ENCODE data around the gene GRM4.
"Not testable (repeated sequence)": the region's sequence is repeated elsewhere in the genome, so short reads cannot be mapped to it uniquely, and the experiment has no call there.

The GRM4 gene

GRCh38 chr6:34146021-34146782 is at the start of gene GRM4:
Gene GRM4, minus strand, starts transcription at chr6:34146087. Its CDS starts 12,591 bp downstream, at chr6:34133496.
- DNase-seq, result no peak

DNA sequence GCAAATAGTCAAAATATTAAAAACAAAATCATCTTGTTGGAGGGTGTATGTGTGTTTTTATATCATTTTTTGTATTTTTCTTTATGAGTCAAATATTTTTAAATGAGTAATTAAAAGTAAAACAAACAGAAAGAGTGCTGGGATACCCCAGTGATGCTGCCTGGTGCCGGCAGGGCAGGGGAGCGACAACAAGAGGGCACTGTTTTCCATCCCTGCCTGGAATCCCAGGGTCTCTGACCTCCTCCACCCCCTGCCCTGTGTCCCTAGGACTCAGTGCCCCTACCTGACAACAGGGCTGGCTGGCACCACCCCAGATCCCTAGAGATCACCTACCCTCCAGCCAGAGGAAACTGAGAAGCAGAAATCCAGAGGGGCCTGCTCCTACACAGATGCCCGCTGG is 48.9 kb upstream of the GRM4 start:
- no peak for DNase-seq

- no peak for DNase-seq
Observed at GRCh38 chr6:34190504-34191122, 44.7 kb upstream of the GRM4 start.

- peak; percentile 39 to 72 for DNase-seq
Observed at GRCh38 chr6:34189806-34190503, 44.1 kb upstream of the GRM4 start.

- not testable (repeated sequence) for DNase-seq
Observed at GRCh38 chr6:34184726-34185125, 38.8 kb upstream of the GRM4 start.

DNA sequence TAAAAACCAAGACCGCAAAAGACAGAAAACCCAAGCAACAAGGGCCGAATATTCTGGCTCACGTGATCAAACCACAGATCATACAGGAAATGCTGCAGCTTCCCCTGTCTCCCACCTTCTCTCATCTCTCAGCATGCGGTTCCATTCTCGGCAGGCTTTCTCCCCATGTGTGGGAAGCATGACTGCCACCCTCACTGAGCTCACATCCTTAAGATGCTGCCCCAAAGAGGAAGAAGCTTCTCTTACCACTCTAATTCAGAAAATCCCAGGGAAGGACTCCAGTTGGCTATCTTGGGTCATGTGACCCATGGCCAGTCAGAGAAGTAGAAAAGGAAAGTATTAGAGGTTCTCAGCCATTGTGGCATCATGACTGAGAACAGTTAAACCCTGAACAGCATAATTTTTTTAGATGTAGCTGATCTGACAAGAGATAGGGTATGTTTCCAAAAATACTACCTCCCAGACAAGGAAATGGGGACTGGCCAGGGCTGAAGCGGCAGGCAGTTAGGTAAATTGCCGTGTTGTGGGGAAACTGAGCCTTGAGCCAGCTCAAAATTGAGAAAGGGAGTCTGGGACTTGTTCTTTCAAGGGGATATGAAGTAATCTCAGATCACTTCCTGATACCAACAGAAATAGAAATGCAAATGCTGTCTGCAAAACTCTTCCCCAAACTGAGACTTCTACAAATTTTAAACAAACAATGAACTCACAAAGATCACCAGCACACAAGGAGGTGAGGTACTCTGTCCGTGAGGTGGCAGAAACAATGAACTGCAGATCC is 37.1 kb upstream of the GRM4 start:
- DNase-seq, result peak; percentile 81 to 84

GRCh38 chr6:34181908-34182307 is 36.0 kb upstream of the GRM4 start:
- no peak for DNase-seq

DNA sequence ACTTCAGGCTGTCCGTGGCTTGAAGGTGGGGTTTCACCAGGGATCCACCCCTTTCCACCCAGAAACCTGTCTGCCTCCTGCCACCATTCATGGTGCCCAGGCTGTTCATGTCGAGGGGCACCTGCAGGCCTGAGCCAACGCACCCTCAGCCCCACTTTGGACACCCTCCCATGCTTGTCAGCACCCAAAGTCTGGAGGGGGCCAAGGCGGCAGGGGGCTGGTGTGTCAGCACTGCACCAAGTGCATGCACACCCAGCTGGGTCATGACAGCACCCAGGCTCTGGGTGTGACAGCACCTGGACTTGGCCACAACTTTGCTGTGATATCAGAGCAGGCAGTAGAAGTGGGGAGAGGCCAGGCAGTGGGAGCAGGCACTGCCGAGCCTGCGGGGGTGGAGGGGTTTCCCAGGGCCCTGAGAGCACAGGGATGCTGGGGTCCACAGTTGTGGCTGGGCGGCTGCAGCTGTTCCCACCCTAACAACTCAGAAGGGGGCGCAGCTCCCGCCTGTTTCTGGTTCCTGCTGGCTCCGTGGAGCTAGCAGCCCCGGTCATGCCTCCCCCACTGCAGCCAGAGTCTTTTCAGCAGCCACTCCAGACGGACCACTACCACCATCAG is 33.3 kb upstream of the GRM4 start:
- DNase-seq, result no peak

DNA sequence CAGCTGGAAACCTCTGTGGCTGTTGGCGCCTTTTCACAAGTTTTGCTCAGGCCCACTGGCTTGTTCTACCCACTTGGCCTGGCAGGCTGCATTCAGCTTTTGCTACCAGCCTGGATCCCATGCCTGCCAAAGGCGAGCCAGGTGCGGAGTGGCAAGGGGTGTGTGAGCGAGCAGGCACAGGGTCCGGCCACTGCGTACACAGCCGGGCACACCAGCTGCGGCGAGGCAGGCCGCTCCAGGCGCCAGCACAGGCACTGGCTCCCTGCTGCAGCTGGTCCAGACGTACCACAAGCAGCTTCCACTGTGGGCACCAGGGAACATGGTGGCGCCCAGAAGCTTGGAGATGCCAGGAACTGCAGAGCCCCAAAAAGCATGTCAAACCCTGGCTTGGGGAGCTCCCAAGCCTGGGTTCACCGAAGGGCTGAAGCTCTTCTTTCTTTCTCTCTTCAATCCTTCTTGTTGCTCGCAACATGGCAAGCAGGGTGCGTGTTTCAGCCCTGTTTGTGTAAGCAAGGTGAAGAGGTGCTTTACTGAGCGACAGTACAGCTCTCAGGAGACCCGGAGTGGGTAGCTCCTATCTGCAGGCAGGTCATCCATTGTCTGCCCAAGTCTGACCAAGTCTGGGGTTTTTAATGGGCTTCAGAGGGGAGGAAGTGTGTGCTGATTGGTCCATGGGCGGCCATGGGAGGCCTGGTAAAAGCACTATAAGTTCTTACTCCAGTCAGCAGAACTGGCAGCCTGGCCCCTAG is 32.6 kb upstream of the GRM4 start:
- no peak for DNase-seq

- no peak for DNase-seq
Observed at GRCh38 chr6:34177181-34177591, 31.3 kb upstream of the GRM4 start.

GRCh38 chr6:34176261-34177031 is 30.6 kb upstream of the GRM4 start:
- DNase-seq, result no peak

- no peak for DNase-seq
Observed at GRCh38 chr6:34174846-34175399, 29.0 kb upstream of the GRM4 start.

GRCh38 chr6:34172961-34173775 is 27.3 kb upstream of the GRM4 start:
- DNase-seq, result no peak

DNA sequence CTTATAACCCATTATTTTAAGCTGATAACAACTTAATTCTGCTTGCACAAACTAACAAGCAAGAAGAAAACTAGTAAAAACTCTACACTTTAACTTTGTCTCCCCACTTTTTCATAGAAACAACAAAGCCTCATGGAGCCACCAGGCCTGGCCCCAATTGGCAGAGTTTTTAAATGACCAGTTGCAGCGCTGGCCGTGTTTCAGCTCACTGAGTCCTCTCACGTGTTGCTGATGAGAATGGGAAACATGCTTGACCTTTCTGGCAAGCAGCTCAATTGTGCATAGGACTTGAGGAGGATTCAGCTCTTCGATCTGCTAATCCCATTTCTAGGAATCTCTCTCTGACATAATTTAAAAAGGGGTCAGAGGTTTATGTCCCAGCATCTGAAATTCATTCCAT is 24.5 kb upstream of the GRM4 start:
- no peak for DNase-seq

- DNase-seq, result no peak
Observed at GRCh38 chr6:34169897-34170296, 24.0 kb upstream of the GRM4 start.

GRCh38 chr6:34161857-34162515 is 16.1 kb upstream of the GRM4 start:
- DNase-seq, result no peak

GRCh38 chr6:34159844-34160243 is 14.0 kb upstream of the GRM4 start:
- DNase-seq, result no peak

DNA sequence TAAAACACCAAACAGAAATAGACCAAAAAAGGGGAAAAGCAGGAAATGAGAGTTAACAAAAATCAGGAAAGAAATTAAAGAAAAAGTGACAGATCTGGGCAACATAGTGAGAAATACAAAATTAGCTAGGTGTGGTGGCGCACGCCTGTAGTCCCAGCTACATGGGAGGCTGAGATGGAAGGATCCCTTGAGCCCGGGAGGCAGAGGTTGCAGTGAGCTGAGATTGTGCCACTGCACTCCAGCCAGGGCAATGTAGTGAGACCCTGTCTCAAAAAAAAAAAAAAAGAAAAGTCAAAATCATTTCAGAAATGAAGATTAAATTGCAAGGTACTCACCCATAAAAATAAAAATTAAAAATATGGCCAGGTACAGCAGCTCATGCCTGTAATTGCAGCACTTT is 13.0 kb upstream of the GRM4 start:
- DNase-seq, result no peak

DNA sequence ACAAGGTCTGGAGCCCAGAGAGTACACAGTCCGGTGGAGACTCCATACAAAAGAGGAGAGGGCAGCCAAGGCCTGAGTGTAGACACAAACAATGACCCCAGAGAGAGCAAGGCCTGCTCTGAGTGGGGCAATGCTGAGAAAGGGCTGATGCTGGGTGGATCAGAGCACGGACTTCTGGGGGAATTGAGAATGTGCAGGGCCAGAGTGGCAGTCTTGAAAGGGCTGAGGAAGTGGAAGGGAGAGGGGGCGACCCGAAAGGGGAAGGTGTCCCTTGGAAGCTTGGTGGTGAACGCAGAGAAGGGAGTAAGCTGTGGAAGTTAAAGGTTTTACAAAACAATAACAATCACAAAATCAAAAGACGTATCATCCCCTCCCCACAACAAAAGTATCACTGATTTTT is 12.0 kb upstream of the GRM4 start:
- no peak for DNase-seq

All from CD4-positive, alpha-beta T cell treated with Interleukin-1 beta for 1 hour (primary cell).